ENCODE measurements around the gene UQCC2.

The UQCC2 gene

GRCh38 chr6:33744001-33744848 lies 32.7 kb upstream of the UQCC2 start:
- peak; percentile 62 to 70 for DNase-seq

GRCh38 chr6:33742837-33743236 lies 31.3 kb upstream of the UQCC2 start:
- no peak for DNase-seq

- DNase-seq = no peak
Observed at GRCh38 chr6:33742092-33742491, 30.6 kb upstream of the UQCC2 start.

GRCh38 chr6:33740794-33741193 lies 29.3 kb upstream of the UQCC2 start:
- no peak for DNase-seq

GRCh38 chr6:33740204-33740608 lies 28.7 kb upstream of the UQCC2 start:
- DNase-seq = peak in 1 of 2 donors; percentile 9

- DNase-seq = no peak
Observed at GRCh38 chr6:33739571-33739970, 28.1 kb upstream of the UQCC2 start.

GRCh38 chr6:33738879-33739278 lies 27.4 kb upstream of the UQCC2 start:
- no peak for DNase-seq

- no peak for DNase-seq
Observed at GRCh38 chr6:33738153-33738552, 26.7 kb upstream of the UQCC2 start.

- DNase-seq = no peak
Observed at GRCh38 chr6:33737267-33738026, 25.9 kb upstream of the UQCC2 start.

- DNase-seq = no peak
Observed at GRCh38 chr6:33735216-33735615, 23.7 kb upstream of the UQCC2 start.

- DNase-seq = no peak
Observed at GRCh38 chr6:33733709-33734007, 22.2 kb upstream of the UQCC2 start.

- no peak for DNase-seq
Observed at GRCh38 chr6:33732817-33733708, 21.6 kb upstream of the UQCC2 start.

- DNase-seq = no peak
Observed at GRCh38 chr6:33732385-33732784, 20.9 kb upstream of the UQCC2 start.

- no peak for DNase-seq
Observed at GRCh38 chr6:33731751-33732282, 20.3 kb upstream of the UQCC2 start.

- DNase-seq = no peak
Observed at GRCh38 chr6:33731035-33731434, 19.5 kb upstream of the UQCC2 start.

GRCh38 chr6:33730611-33731010 lies 19.1 kb upstream of the UQCC2 start:
- no peak for DNase-seq

GRCh38 chr6:33729059-33729458 lies 17.6 kb upstream of the UQCC2 start:
- DNase-seq = no peak

GRCh38 chr6:33728438-33728837 lies 16.9 kb upstream of the UQCC2 start:
- no peak for DNase-seq

GRCh38 chr6:33727932-33728331 lies 16.4 kb upstream of the UQCC2 start:
- no peak for DNase-seq

GRCh38 chr6:33727126-33727525 lies 15.6 kb upstream of the UQCC2 start:
- no peak for DNase-seq

- DNase-seq = no peak
Observed at GRCh38 chr6:33726696-33727095, 15.2 kb upstream of the UQCC2 start.

- no peak for DNase-seq
Observed at GRCh38 chr6:33725891-33726673, 14.6 kb upstream of the UQCC2 start.
